MM.1S (cell line): ENCODE measurements around the gene PLEKHH2.

Source experiments
- DNase-seq: peaks from one replicate; pipeline ENCODE4 v3.0.0-alpha.2; 2015
- H2AFZ ChIP-seq: fragments of 300-600 bp; sonication (generic); 2 replicates; pipeline ENCODE4 v1.6.0; 2016; ENCODE audit warnings: antibody characterized with exemption, low read length
- H3F3A ChIP-seq: fragments of 300-600 bp; sonication (generic); 2 replicates; pipeline ENCODE4 v1.6.1; 2016; ENCODE audit warnings: mild to moderate bottlenecking, antibody characterized with exemption, low read length, moderate library complexity, mixed read lengths; ENCODE audit not compliant: insufficient read depth
- H3K27ac ChIP-seq: fragments of 300-600 bp; sonication (generic); 2 replicates; pipeline ENCODE4 v1.5.1; 2016; ENCODE audit warnings: mild to moderate bottlenecking, low read length
- H3K27me3 ChIP-seq: fragments of 300-600 bp; sonication (generic); replicated peaks from 2 replicates; pipeline ENCODE4 v1.6.0; 2016; ENCODE audit warnings: low read length; ENCODE audit not compliant: insufficient read depth
- H3K36me3 ChIP-seq: fragments of 300-600 bp; sonication (generic); replicated peaks from 2 replicates; pipeline ENCODE4 v1.6.1; 2016; ENCODE audit warnings: mild to moderate bottlenecking, low read length, mixed read lengths; ENCODE audit not compliant: insufficient read depth
- H3K4me1 ChIP-seq: fragments of 300-600 bp; sonication (generic); 2 replicates; pipeline ENCODE4 v1.6.1; 2016; ENCODE audit warnings: low read length, mixed read lengths
- H3K4me2 ChIP-seq: fragments of 300-600 bp; sonication (generic); 2 replicates; pipeline ENCODE4 v1.6.0; 2016; ENCODE audit warnings: low read depth, low read length
- H3K4me3 ChIP-seq: fragments of 300-600 bp; sonication (generic); 2 replicates; pipeline ENCODE4 v1.5.1; 2016; ENCODE audit warnings: low read length, mixed read lengths
- H3K79me2 ChIP-seq: fragments of 300-600 bp; sonication (generic); 2 replicates; pipeline ENCODE4 v1.6.1; 2016; ENCODE audit warnings: mixed run types, low read length, mixed read lengths
- H3K9ac ChIP-seq: fragments of 300-600 bp; sonication (generic); 2 replicates; pipeline ENCODE4 v1.6.1; 2016; ENCODE audit warnings: low read length, mixed read lengths
- H3K9me2 ChIP-seq: fragments of 300-600 bp; sonication (generic); replicated peaks from 2 replicates; pipeline ENCODE4 v1.6.1; 2016; ENCODE audit warnings: mild to moderate bottlenecking, low read length, mixed read lengths; ENCODE audit not compliant: insufficient read depth
- H3K9me3 ChIP-seq: fragments of 300-600 bp; sonication (generic); replicated peaks from 2 replicates; pipeline ENCODE4 v1.6.1; 2016; ENCODE audit warnings: mild to moderate bottlenecking, low read length, mixed read lengths; ENCODE audit not compliant: insufficient read depth
- H4K20me1 ChIP-seq: fragments of 300-600 bp; sonication (generic); 2 replicates; pipeline ENCODE4 v1.6.1; 2016; ENCODE audit warnings: mild to moderate bottlenecking, low read length, moderate library complexity, mixed read lengths; ENCODE audit not compliant: insufficient read depth
- CTCF ChIP-seq: fragments of 300-600 bp; sonication (generic); IDR thresholded peaks from 2 replicates; pipeline ENCODE4 v1.5.1; 2016; ENCODE audit warnings: antibody characterized with exemption, low read length, mixed read lengths
- EZH2 ChIP-seq: fragments of 300-600 bp; sonication (generic); optimal IDR thresholded peaks from 2 replicates; pipeline ENCODE3; 2017; ENCODE audit warnings: low read depth, mild to moderate bottlenecking, antibody characterized with exemption, low read length, mixed read lengths
- EZH2phosphoT487 ChIP-seq: fragments of 300-600 bp; sonication (generic); IDR thresholded peaks from 2 replicates; pipeline ENCODE4 v1.6.1; 2018; ENCODE audit warnings: antibody characterized with exemption, low read length

Gene PLEKHH2

GRCh38 chr2:43610361-43610760, 26.7 kb upstream of the PLEKHH2 start:
- Histone ChIP-seq H3K4me1 (no peaks in the 10 kb centered on the region), H3K9me2 (no peaks in the 10 kb centered on the region), H3K27me3 (no peaks in the 10 kb centered on the region), H3K9ac (no peak overlapping the region), H3F3A (no peaks in the 10 kb centered on the region), H2AFZ (no peak overlapping the region), H3K4me3 (no peak overlapping the region), H3K4me2 (no peak overlapping the region), H4K20me1 (no peaks in the 10 kb centered on the region), H3K36me3 (no peaks in the 10 kb centered on the region), H3K79me2 (no peaks in the 10 kb centered on the region), H3K27ac (no peak overlapping the region), H3K9me3 (no peaks in the 10 kb centered on the region)
- no peak for TF ChIP-seq CTCF
- TF ChIP-seq EZH2phosphoT487 = no peak
- no peak for TF ChIP-seq EZH2
- no peak for DNase-seq

GRCh38 chr2:43611987-43612894, 24.8 kb upstream of the PLEKHH2 start:
- Histone ChIP-seq H3K4me2 (no peak overlapping the region), H3K9me3 (no peaks in the 10 kb centered on the region), H3K36me3 (no peaks in the 10 kb centered on the region), H4K20me1 (no peaks in the 10 kb centered on the region), H3K4me1 (no peaks in the 10 kb centered on the region), H3K27me3 (no peaks in the 10 kb centered on the region), H3K9me2 (no peaks in the 10 kb centered on the region), H3K27ac (no peak overlapping the region), H2AFZ (0 out of 2 replicates have a peak overlapping the region, but pooled peaks have one; percentile 33), H3K4me3 (no peak overlapping the region), H3K9ac (no peak overlapping the region), H3F3A (no peaks in the 10 kb centered on the region), H3K79me2 (no peaks in the 10 kb centered on the region)
- peak; percentile 81 for DNase-seq
- TF ChIP-seq EZH2phosphoT487 = no peak
- TF ChIP-seq CTCF = peak; percentile 83

- Histone ChIP-seq H3K4me1 (no peaks in the 10 kb centered on the region), H3K9me2 (no peaks in the 10 kb centered on the region), H3K4me3 (no peak overlapping the region), H3K79me2 (no peaks in the 10 kb centered on the region), H3K9ac (no peak overlapping the region), H3K27ac (no peak overlapping the region), H3K9me3 (no peaks in the 10 kb centered on the region), H3K4me2 (no peak overlapping the region), H3K36me3 (no peaks in the 10 kb centered on the region), H4K20me1 (no peaks in the 10 kb centered on the region), H2AFZ (0 out of 2 replicates have a peak overlapping the region, but pooled peaks have one; percentile 33), H3K27me3 (no peaks in the 10 kb centered on the region), H3F3A (no peaks in the 10 kb centered on the region)
- no peak for DNase-seq
- no peak for TF ChIP-seq CTCF
- no peak for TF ChIP-seq EZH2
- no peak for TF ChIP-seq EZH2phosphoT487
Measured at GRCh38 chr2:43612944-43613343, 24.1 kb upstream of the PLEKHH2 start.
